ENCODE measurements around the gene SLC24A3. TPM values are rescaled to one million over a fixed set of nuclear protein-coding genes. Genes with fewer than 3 reads are reported as not detected.

SLC24A3 gene
- polyA plus RNA-seq, 1 experiment: 1.7 TPM

GRCh38 chr20:19378058-19378457, 165.6 kb downstream of the SLC24A3 start:
- Histone ChIP-seq H3K36me3 (ENCODE audit: control insufficient read depth, insufficient read depth, low read length) (no peaks in the 10 kb centered on the region), H3K27me3 (ENCODE audit: control insufficient read depth, insufficient read depth, low read length) (no peaks in the 10 kb centered on the region), H3K4me3 (ENCODE audit: low read depth, low read length) (no peak overlapping the region)
- TF ChIP-seq CTCF (IDR thresholded peaks at IDR 0.05; ENCODE audit: insufficient read depth, low read depth, low read length): no peak
- ChIA-PET POLR2A (no interaction called here), CTCF (interaction anchor here (0.7 kb wide), 1 partner anchor 16 kb away, joined by 3 read pairs; no protein-coding TSS in a partner anchor)
- no peak for DNase-seq (ENCODE audit: low read depth)

GRCh38 chr20:19380211-19380610, 167.8 kb downstream of the SLC24A3 start:
- H3K36me3 ChIP-seq (ENCODE audit: control insufficient read depth, insufficient read depth, low read length): no peaks in the 10 kb centered on the region
- no peak for DNase-seq (ENCODE audit: low read depth)

GRCh38 chr20:19381947-19382346, 169.5 kb downstream of the SLC24A3 start:
- ChIA-PET POLR2A (no interaction called here), CTCF (no interaction called here)
- no peak overlapping the region for H3K4me3 ChIP-seq (ENCODE audit: low read depth, low read length)
- TF ChIP-seq CTCF (IDR thresholded peaks at IDR 0.05; ENCODE audit: insufficient read depth, low read depth, low read length): no peak
- H3K27me3 ChIP-seq (ENCODE audit: control insufficient read depth, insufficient read depth, low read length): no peaks in the 10 kb centered on the region
- DNase-seq (ENCODE audit: low read depth): no peak
- no peaks in the 10 kb centered on the region for H3K36me3 ChIP-seq (ENCODE audit: control insufficient read depth, insufficient read depth, low read length)

More at GRCh38 chr20:19380211-19380610, 167.8 kb downstream of the SLC24A3 start:
- ChIA-PET CTCF (no interaction called here), POLR2A (no interaction called here)
- no peak for TF ChIP-seq CTCF (IDR thresholded peaks at IDR 0.05; ENCODE audit: insufficient read depth, low read depth, low read length)
- Histone ChIP-seq H3K27me3 (ENCODE audit: control insufficient read depth, insufficient read depth, low read length) (no peaks in the 10 kb centered on the region), H3K4me3 (ENCODE audit: low read depth, low read length) (no peak overlapping the region)

- ChIA-PET CTCF (no interaction called here), POLR2A (no interaction called here)
- no peak for DNase-seq (ENCODE audit: low read depth)
- no peaks in the 10 kb centered on the region for H3K36me3 ChIP-seq (ENCODE audit: control insufficient read depth, insufficient read depth, low read length)
- TF ChIP-seq CTCF (IDR thresholded peaks at IDR 0.05; ENCODE audit: insufficient read depth, low read depth, low read length): no peak
- H3K4me3 ChIP-seq (ENCODE audit: low read depth, low read length): no peak overlapping the region
- no peaks in the 10 kb centered on the region for H3K27me3 ChIP-seq (ENCODE audit: control insufficient read depth, insufficient read depth, low read length)
Measured at GRCh38 chr20:19382386-19383340, 170.2 kb downstream of the SLC24A3 start.

GRCh38 chr20:19384940-19385339, 172.5 kb downstream of the SLC24A3 start:
- no peak for DNase-seq (ENCODE audit: low read depth)
- Histone ChIP-seq H3K27me3 (ENCODE audit: control insufficient read depth, insufficient read depth, low read length) (no peaks in the 10 kb centered on the region), H3K36me3 (ENCODE audit: control insufficient read depth, insufficient read depth, low read length) (no peaks in the 10 kb centered on the region), H3K4me3 (ENCODE audit: low read depth, low read length) (no peak overlapping the region)
- POLR2A ChIA-PET: interaction anchor here (0.6 kb wide), 1 partner anchor 103 kb away, joined by 3 read pairs; no protein-coding TSS in a partner anchor
- TF ChIP-seq CTCF (IDR thresholded peaks at IDR 0.05; ENCODE audit: insufficient read depth, low read depth, low read length): no peak
- CTCF ChIA-PET: no interaction called here

Measured in BJ (cell line).